ENCODE measurements around the gene HMGN4.

HMGN4 gene

DNA sequence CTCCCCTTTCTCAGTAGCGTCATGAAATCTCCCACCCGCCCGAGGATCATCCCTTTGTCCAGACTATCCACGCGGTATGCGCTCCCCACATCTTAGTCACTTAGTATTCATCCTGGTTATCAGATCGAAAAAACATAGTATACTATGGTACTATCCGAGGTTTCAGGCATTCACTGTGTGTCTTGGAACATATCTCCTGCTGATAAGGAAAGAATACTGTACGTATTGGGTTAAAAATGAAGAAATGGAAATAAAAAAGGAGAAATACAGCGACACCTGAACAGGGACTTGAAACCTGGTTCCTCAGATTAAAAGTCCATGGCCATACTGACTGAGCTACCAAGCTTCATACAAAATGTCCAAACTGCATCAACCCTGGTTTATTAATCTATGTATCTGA, 14.0 kb downstream of the HMGN4 start:
- H3K27me3 Mint-ChIP-seq = no peaks in the 10 kb centered on the region
- peaks cover 17% of the 10 kb centered on the region for H3K4me1 Mint-ChIP-seq
- H3K4me3 Mint-ChIP-seq = no peak overlapping the region
- no peaks in the 10 kb centered on the region for H3K36me3 Mint-ChIP-seq
- H3K27ac Mint-ChIP-seq = no peak overlapping the region
- DNase-seq (ENCODE audit: low spot score in 2 of 2) (no peak), ATAC-seq (ENCODE audit: low read depth) (no peak)
- no peaks in the 10 kb centered on the region for H3K9me3 Mint-ChIP-seq

DNA sequence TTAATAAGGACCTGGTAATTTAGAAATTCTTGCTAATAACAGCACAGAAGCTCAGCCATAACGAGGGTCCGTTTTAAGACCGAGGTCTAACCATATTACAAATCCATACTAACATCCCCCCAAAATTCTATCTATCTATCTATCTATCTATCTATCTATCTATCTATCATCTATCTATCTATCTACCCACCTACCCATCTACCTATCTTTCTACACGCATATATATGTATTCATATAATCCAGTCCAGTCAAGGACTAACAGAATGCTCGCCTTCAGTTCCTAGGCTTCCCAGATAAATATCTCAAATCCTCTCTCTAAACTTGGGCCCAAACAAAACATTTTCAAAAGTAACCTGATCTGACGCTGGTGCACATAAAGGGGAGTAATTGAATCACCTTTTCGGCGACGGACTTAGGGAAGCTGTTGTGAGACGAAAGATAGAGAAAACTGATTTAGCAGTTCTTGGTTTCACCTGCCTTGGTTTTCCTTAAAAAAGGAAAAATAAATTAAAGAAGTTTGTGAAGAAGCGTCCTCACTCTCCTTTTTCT, 14.5 kb downstream of the HMGN4 start:
- no peak for DNase-seq (ENCODE audit: low spot score in 2 of 2)
- H3K4me3 Mint-ChIP-seq = no peak overlapping the region
- peaks cover 17% of the 10 kb centered on the region for H3K4me1 Mint-ChIP-seq
- ATAC-seq (ENCODE audit: low read depth) = no peak
- no peak overlapping the region for H3K27ac Mint-ChIP-seq
- H3K36me3 Mint-ChIP-seq = no peaks in the 10 kb centered on the region
- no peaks in the 10 kb centered on the region for H3K9me3 Mint-ChIP-seq
- no peaks in the 10 kb centered on the region for H3K27me3 Mint-ChIP-seq

DNA sequence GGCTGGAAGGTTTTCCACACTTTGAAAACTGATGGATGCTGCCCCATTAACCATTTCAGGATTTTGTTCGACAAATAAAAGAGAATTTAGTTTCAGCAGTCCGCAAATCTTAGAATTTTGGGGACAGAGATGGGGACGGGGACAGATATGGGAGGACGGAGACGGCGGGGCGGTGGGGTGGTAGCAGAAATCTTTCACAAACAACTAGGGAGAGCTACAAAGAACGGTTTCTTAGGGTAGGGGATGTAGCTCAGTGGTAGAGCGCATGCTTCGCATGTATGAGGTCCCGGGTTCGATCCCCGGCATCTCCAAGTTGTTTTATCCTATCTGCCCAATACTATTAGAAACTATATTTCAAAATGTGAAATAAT, 15.1 kb downstream of the HMGN4 start:
- ATAC-seq (ENCODE audit: low read depth) (peak; percentile 61), DNase-seq (ENCODE audit: low spot score in 2 of 2) (peak; percentile 73 to 77)
- Mint-ChIP-seq H3K9me3 (no peaks in the 10 kb centered on the region), H3K4me3 (no peak overlapping the region), H3K36me3 (no peaks in the 10 kb centered on the region), H3K27me3 (no peaks in the 10 kb centered on the region), H3K27ac (no peak overlapping the region), H3K4me1 (peaks cover 17% of the 10 kb centered on the region)

DNA sequence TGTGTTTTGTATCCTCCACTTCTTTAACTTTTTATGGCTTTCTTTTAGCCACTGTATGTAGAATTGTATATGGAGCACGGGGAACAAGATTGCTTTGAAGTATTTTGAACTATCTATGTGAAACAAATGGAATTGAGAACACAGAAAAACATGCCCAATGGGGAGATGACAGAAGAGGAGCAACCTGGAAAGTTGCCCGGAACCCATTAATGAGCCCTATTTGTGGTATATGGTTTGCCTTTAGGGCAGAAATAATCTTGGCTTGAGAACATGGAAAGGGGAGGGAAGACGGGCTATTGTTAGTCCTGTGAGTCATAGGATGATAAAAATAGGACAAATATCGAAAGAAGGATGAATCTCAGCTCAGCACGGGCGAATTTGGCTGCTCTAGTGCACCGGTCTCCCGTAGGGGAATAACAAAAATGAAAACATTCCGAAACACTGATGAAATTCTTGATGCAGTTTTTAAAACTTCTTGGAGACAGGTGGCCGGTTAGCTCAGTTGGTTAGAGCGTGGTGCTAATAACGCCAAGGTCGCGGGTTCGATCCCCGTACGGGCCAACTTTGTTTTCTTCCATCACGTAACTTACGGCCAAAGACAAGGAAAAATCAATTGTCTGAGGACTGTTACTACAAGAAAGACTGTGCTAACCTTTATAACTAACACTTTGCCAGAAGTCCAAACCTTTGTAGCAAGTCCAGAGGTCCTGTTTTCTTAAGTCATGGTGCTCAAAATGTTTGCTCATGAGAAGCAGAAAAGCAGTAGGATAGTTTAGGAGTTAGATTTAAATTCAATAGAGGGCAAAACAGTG, 15.7 kb downstream of the HMGN4 start:
- DNase-seq (ENCODE audit: low spot score in 2 of 2) = peak; percentile 76 to 82
- Mint-ChIP-seq H3K4me3 (no peak overlapping the region), H3K9me3 (no peaks in the 10 kb centered on the region), H3K27me3 (no peaks in the 10 kb centered on the region), H3K36me3 (no peaks in the 10 kb centered on the region), H3K4me1 (peaks cover 17% of the 10 kb centered on the region), H3K27ac (no peak overlapping the region)
- ATAC-seq (ENCODE audit: low read depth) = peak; percentile 57

DNA sequence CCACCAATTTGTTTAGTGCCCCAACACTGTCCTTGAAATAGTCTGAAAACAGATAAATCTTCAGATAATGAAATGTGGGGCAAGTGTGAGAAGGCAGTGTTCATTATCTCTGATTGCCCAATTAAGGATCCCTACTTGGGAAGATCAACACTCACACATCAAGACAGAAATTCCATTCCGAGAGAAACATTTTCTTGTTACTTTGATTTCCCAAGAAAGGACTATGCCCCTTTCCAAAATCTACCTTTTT, 16.2 kb downstream of the HMGN4 start:
- Mint-ChIP-seq H3K27ac (no peak overlapping the region), H3K36me3 (no peaks in the 10 kb centered on the region), H3K4me3 (no peak overlapping the region), H3K4me1 (peaks cover 17% of the 10 kb centered on the region), H3K27me3 (no peaks in the 10 kb centered on the region), H3K9me3 (no peaks in the 10 kb centered on the region)
- peak; percentile 3 for ATAC-seq (ENCODE audit: low read depth)
- no peak for DNase-seq (ENCODE audit: low spot score in 2 of 2)

DNA sequence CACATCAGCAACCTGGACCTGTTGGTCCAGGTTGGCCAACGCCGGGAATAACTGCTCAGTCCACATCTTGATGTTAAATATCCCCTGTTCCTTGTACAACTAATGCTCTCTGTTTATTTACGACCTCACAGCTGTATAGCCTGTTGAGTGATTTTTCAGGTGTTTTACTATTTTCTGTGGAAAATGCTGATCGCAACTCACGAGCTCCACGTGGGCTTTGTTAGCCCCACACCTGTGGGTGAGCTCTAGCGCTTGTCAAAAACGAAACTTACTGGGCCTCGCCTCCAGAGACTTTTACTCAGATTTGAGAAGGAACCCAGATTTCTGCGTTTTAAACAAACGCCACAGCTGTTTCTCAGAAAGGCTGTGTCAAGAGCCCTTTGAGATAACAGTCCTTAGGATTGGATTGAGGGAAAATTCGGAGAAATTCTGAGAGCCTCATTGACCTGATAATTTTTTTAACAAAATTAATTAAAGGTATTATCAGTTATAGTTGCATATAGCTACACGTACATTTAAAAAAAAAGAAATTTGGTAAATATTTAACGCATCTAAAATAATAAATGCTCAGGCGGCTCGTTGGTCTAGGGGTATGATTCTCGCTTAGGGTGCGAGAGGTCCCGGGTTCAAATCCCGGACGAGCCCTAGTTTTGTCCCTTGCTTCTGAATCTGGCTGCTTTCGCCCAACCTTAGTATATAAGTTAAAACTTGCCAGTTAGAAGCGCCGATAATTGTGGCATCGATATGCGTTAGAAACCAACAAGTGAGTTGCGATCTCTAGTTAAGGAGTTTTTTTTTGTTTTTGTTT, 16.7 kb downstream of the HMGN4 start:
- Mint-ChIP-seq H3K4me3 (peak overlapping the region; percentile 81), H3K27me3 (no peaks in the 10 kb centered on the region), H3K4me1 (peaks cover 17% of the 10 kb centered on the region), H3K27ac (no peak overlapping the region), H3K36me3 (no peaks in the 10 kb centered on the region), H3K9me3 (no peaks in the 10 kb centered on the region)
- peak in 1 of 2 donors; percentile 49 for DNase-seq (ENCODE audit: low spot score in 2 of 2)
- ATAC-seq (ENCODE audit: low read depth) = peak; percentile 52

DNA sequence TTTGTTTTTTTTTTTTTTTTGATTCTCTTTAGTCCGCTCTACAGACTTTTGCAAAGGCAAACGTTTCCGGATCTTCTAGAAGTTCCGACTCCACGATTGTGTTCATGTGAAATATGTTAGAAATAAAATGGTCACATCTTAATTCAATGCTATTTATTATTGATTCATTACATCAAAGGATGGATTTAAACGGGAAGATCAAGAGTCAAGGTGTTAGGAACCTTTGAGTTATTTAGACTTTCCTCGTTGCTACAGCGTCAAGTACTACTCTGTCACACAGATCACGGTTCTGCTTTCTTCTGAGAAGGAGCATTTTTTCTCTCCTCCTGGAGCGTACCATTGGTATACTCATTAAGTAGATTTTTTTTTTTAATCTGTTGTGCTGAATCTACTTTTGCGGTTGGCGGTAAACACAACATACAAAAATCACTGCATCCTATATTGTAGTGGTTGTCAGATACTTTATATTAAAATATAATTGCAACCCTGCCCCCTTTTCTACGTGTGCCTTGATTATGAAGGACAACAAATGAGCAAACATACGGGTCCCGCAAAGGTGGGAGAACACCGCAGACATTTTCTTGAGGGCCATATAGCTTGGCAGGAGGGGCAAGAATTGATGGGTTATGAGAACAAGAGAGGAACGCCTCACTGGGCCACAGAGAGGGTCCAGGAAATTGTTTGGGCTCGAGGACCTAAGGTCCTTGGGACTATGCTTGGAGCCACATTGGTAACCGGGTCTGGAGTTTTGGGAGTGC, 17.5 kb downstream of the HMGN4 start:
- Mint-ChIP-seq H3K36me3 (no peaks in the 10 kb centered on the region), H3K27ac (peak overlapping the region; percentile 45), H3K4me3 (peak overlapping the region; percentile 81), H3K4me1 (peaks cover 11% of the 10 kb centered on the region), H3K9me3 (no peaks in the 10 kb centered on the region), H3K27me3 (no peaks in the 10 kb centered on the region)
- DNase-seq (ENCODE audit: low spot score in 2 of 2) (no peak), ATAC-seq (ENCODE audit: low read depth) (no peak)

DNA sequence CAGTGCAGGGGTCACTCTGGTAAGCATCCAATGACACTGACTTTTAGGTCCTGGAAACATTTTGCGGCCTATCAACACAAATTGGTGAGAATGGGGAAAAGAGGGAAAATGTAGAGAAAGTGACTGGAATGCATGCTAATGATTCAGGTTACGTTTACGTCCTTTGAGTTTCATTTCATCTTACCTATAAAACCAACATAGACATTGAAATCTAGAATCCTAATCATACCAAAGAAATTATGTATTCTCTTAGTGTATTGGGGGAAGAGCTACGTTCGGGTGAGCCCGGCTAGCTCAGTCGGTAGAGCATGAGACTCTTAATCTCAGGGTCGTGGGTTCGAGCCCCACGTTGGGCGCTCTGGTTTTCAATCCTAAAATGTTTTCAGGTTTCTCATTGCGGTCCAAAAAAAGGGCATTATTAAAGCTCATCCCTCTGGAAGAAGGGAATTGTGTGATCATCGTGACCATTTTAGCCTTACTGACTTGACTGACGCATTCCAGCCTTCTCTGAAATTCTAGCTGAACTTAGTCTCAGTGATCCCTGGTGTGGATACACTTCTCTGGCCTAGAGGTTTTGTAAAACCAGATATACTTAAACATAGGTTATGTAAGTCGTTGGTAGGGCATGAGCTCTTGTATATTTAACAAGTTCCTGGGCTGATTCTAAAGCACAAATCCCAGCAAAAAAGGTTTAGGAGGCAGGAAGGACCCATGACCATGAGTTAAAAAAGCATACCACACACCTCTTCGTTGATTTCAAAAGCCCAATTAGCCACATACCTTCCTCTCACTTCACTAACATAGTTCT, 18.3 kb downstream of the HMGN4 start:
- Mint-ChIP-seq H3K9me3 (no peaks in the 10 kb centered on the region), H3K4me3 (no peak overlapping the region), H3K36me3 (no peaks in the 10 kb centered on the region), H3K27me3 (no peaks in the 10 kb centered on the region), H3K4me1 (peaks cover 10% of the 10 kb centered on the region), H3K27ac (peak overlapping the region; percentile 45)
- no peak for DNase-seq (ENCODE audit: low spot score in 2 of 2)
- no peak for ATAC-seq (ENCODE audit: low read depth)

DNA sequence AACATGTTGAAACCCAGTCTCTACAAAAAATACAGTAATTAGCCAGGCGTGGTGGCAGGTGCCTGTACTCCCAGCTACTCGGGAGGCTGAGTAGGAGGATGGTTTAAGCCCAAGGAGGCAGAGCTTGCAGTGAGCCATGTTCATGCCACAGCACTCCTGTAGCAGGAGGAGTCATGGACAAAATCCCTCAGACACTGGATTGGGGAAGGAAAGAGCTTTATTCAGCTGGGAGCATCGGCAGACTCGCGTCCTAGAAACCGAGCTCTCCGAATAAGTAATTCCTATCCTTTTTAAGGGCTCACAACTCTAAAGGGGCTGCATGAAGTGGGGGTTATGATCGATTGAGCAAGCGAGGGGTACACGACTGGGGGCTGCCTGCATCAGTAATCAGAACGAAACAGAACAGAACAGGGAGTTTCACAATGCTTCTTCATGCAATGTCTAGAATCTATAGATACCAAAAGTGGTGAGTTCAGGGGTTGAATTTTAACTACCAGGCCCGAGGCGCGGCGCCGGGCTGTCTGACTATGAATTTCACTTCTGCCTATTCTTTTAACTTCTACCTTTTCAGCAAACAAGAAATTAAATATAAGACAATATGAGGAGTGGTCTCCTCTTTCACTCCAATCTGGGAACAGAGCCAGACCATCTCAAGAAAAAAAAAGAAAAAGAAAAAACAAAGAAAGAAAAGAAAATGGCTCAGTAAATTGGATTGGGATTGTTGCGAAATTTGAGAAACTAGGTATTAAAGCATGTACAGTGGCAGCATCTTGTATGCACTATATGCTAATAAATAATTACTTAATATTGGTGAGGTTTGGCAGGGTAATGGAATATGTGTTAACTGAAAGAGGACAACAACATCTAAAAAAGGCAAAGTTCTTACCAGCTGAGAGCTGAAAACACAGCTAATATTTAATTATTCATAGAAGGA, 23.6 kb downstream of the HMGN4 start:
- Mint-ChIP-seq H3K9me3 (no peaks in the 10 kb centered on the region), H3K27me3 (no peaks in the 10 kb centered on the region), H3K4me1 (no peaks in the 10 kb centered on the region), H3K36me3 (no peaks in the 10 kb centered on the region), H3K4me3 (no peak overlapping the region), H3K27ac (no peak overlapping the region)
- DNase-seq (ENCODE audit: low spot score in 2 of 2) (no peak), ATAC-seq (ENCODE audit: low read depth) (no peak)

DNA sequence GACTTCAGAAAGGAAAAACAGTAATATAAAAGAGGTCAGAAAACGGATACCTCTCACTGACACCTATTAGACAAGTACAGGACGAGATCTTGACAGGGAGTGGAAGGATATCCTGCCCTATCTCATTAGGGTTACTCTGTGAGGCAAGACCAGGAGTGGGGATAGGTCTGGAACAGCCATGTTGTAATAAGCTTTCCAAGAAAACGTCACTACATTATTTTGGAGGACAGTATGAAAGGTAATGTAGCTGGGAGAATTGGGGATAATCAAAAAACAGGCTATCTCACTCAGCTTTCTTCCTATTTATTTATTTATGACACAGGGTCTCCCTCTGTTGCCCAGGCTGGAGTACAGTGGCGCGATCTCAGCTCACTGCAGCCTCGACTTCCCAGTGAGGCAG, 25.3 kb downstream of the HMGN4 start:
- Mint-ChIP-seq H3K36me3 (no peaks in the 10 kb centered on the region), H3K27me3 (no peaks in the 10 kb centered on the region), H3K4me3 (no peak overlapping the region), H3K4me1 (peaks cover 2% of the 10 kb centered on the region), H3K27ac (no peak overlapping the region), H3K9me3 (no peaks in the 10 kb centered on the region)
- DNase-seq (ENCODE audit: low spot score in 2 of 2) (no peak), ATAC-seq (ENCODE audit: low read depth) (no peak)

DNA sequence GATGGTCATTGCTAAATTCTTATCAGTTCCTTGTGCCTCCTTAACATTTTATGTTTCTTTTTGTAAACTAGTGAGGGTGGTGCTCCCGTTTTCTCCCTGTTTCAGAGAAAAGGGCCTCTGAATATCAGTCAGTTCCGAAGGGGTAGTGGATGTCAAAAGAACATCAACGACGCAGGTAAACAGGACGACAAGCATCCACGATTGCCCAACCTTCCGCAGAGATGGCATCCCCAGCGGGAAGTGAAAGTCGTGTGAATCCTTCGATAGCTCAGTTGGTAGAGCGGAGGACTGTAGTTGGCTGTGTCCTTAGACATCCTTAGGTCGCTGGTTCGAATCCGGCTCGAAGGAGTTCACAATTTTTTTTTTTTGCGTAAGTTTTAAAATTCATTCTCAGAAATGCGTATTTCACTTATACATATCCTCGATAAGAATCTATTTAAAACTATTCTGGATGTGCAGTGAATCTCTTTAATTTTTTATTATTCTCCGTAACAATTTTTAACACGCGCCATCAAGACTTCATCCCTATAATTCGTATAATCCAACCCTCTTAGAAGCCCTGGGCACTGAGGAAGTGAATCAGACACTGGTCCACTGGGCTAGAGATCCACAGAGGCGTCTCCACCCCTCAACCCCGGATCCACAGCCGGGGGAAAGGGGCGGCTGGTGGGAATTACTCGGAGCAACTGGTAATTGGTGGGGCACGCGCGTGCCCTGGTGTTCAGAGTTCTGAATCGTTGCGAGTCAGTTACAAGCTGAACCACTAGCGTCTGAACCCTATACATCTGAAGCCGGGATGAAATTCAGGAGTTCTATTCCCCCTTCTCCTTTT, 30.7 kb downstream of the HMGN4 start:
- peaks cover 15% of the 10 kb centered on the region for H3K4me1 Mint-ChIP-seq
- no peaks in the 10 kb centered on the region for H3K9me3 Mint-ChIP-seq
- DNase-seq (ENCODE audit: low spot score in 2 of 2) = peak; percentile 100
- peak overlapping the region; percentile 89 for H3K4me3 Mint-ChIP-seq
- ATAC-seq (ENCODE audit: low read depth) = peak; percentile 87
- no peaks in the 10 kb centered on the region for H3K27me3 Mint-ChIP-seq
- H3K27ac Mint-ChIP-seq = peak overlapping the region; percentile 100
- H3K36me3 Mint-ChIP-seq = peaks cover 2% of the 10 kb centered on the region

DNA sequence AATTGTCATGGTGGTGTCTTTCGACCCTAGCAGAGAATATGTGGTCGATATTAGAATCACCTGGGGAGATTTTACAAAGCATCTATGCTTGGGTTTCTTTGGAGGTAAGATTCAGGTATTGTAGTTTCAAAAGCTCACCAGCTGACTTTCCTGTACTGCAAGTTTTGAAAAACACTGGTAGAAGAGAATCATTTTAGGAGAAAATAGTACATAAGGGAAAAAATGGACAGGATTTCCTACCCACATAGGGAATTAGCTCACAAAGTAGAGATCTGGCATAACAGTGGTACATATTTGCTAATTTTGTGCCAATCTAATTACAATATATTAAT, 31.2 kb downstream of the HMGN4 start:
- H3K27me3 Mint-ChIP-seq = no peaks in the 10 kb centered on the region
- H3K36me3 Mint-ChIP-seq = peaks cover 2% of the 10 kb centered on the region
- H3K9me3 Mint-ChIP-seq = no peaks in the 10 kb centered on the region
- peak overlapping the region; percentile 89 for H3K4me3 Mint-ChIP-seq
- DNase-seq (ENCODE audit: low spot score in 2 of 2) (no peak), ATAC-seq (ENCODE audit: low read depth) (no peak)
- H3K4me1 Mint-ChIP-seq = peaks cover 15% of the 10 kb centered on the region
- peak overlapping the region; percentile 100 for H3K27ac Mint-ChIP-seq

Data from memory B cell (primary cell).